SK-N-SH treated with all-trans-retinoic acid at 6 μM for 48 hours (cell line): ENCODE measurements around the gene CNIH4.

ENCODE experiments used
- ATAC-seq: fragments of 200-7000 bp; cut with Tn5 transposase; 3 replicates; pipeline ENCODE4 v1.9.1; 2020; ENCODE audit warnings: mild to moderate bottlenecking, moderate library complexity
- ARNTL ChIP-seq: fragments of 450-650 bp; formaldehyde crosslinking; IDR thresholded peaks from 2 replicates; pipeline ENCODE4 v1.5.0; 2020; ENCODE audit warnings: low read depth, mild to moderate bottlenecking, moderate library complexity, borderline replicate concordance
- BACH2 ChIP-seq: fragments of 250-450 bp; sonication (Bioruptor Pico); IDR thresholded peaks from 2 replicates; pipeline ENCODE4 v1.9.0; 2021; ENCODE audit warnings: mild to moderate bottlenecking, borderline replicate concordance
- CSRNP3 ChIP-seq: fragments of 250-450 bp; sonication (Bioruptor Pico); IDR thresholded peaks from 2 replicates; pipeline ENCODE4 v1.5.1; 2021; ENCODE audit warnings: mild to moderate bottlenecking, moderate library complexity
- ESRRG ChIP-seq: fragments of 250-450 bp; sonication (Bioruptor Pico); IDR thresholded peaks from 2 replicates; pipeline ENCODE4 v1.6.1; 2021; ENCODE audit warnings: mild to moderate bottlenecking
- GLIS3 ChIP-seq: fragments of 250-450 bp; sonication (Bioruptor Pico); IDR thresholded peaks from 2 replicates; pipeline ENCODE4 v1.5.0; 2020; ENCODE audit warnings: mild to moderate bottlenecking, moderate library complexity
- ISL1 ChIP-seq: fragments of 250-450 bp; sonication (Bioruptor Pico); IDR thresholded peaks from 2 replicates; pipeline ENCODE4 v2.1.2; 2022; ENCODE audit warnings: mild to moderate bottlenecking, moderate library complexity
- PATZ1 ChIP-seq: fragments of 250-450 bp; sonication (Bioruptor Pico); IDR thresholded peaks from 2 replicates; pipeline ENCODE4 v1.8.0; 2020; ENCODE audit warnings: mild to moderate bottlenecking, moderate library complexity, borderline replicate concordance
- RARB ChIP-seq: fragments of 250-450 bp; sonication (Bioruptor Pico); IDR thresholded peaks from 2 replicates; pipeline ENCODE4 v1.8.0; 2021; ENCODE audit warnings: mild to moderate bottlenecking, moderate library complexity
- TCF4 ChIP-seq: fragments of 250-450 bp; sonication (Bioruptor Pico); IDR thresholded peaks from 2 replicates; pipeline ENCODE4 v1.8.0; 2021; ENCODE audit warnings: mild to moderate bottlenecking, moderate library complexity, borderline replicate concordance
- ZC3H10 ChIP-seq: fragments of 250-450 bp; sonication (Bioruptor Pico); IDR thresholded peaks from 2 replicates; pipeline ENCODE4 v1.5.1; 2021; ENCODE audit warnings: mild to moderate bottlenecking, moderate library complexity
- ZFP30 ChIP-seq: fragments of 450-650 bp; formaldehyde crosslinking; IDR thresholded peaks from 2 replicates; pipeline ENCODE4 v1.5.0; 2022; ENCODE audit warnings: mild to moderate bottlenecking, moderate library complexity
- ZNF565 ChIP-seq: fragments of 450-650 bp; formaldehyde crosslinking; conservative IDR thresholded peaks from 2 replicates; pipeline ENCODE4 v1.5.0; 2020; ENCODE audit warnings: low read depth, mild to moderate bottlenecking, moderate library complexity
- ZNF70 ChIP-seq: fragments of 450-650 bp; formaldehyde crosslinking; IDR thresholded peaks from 2 replicates; pipeline ENCODE4 v1.5.0; 2020; ENCODE audit warnings: mild to moderate bottlenecking, moderate library complexity
- TF ChIP-seq, protein P1 (sequence below): fragments of 250-450 bp; sonication (Bioruptor Pico); IDR thresholded peaks from 2 replicates; pipeline ENCODE4 v1.8.0; 2021; ENCODE audit warnings: low read depth, mild to moderate bottlenecking, moderate library complexity, borderline replicate concordance
- TF ChIP-seq, protein P2 (sequence below): fragments of 250-450 bp; sonication (Bioruptor Pico); IDR thresholded peaks from 2 replicates; pipeline ENCODE4 v1.5.0; 2020; ENCODE audit warnings: mild to moderate bottlenecking, moderate library complexity

CNIH4 gene

GRCh38 chr1:224405604-224405970, 48.9 kb downstream of the CNIH4 start:
- ATAC-seq: no peak

GRCh38 chr1:224406216-224406615, 49.5 kb downstream of the CNIH4 start:
- TF ChIP-seq ZC3H10 (CRISPR knock-in tag): no peak
- TF ChIP-seq BACH2 (CRISPR knock-in tag): no peak
- no peak for TF ChIP-seq ESRRG (CRISPR knock-in tag)
- no peak for TF ChIP-seq CSRNP3 (CRISPR knock-in tag)
- no peak for TF ChIP-seq ZNF70 (CRISPR knock-in tag)
- TF ChIP-seq TCF4 (CRISPR knock-in tag): no peak
- TF ChIP-seq RARB: no peak
- TF ChIP-seq ISL1 (CRISPR knock-in tag): no peak
- TF ChIP-seq ZFP30 (CRISPR knock-in tag): no peak
- no peak for TF ChIP-seq PATZ1 (CRISPR knock-in tag)
- no peak for TF ChIP-seq ZNF565 (CRISPR knock-in tag)
- no peak for ATAC-seq

More at GRCh38 chr1:224405604-224405970, 48.9 kb downstream of the CNIH4 start:
- no peak for TF ChIP-seq GLIS3 (CRISPR knock-in tag)
- no peak for TF ChIP-seq ARNTL (CRISPR knock-in tag)
- TF ChIP-seq, protein P1, sequence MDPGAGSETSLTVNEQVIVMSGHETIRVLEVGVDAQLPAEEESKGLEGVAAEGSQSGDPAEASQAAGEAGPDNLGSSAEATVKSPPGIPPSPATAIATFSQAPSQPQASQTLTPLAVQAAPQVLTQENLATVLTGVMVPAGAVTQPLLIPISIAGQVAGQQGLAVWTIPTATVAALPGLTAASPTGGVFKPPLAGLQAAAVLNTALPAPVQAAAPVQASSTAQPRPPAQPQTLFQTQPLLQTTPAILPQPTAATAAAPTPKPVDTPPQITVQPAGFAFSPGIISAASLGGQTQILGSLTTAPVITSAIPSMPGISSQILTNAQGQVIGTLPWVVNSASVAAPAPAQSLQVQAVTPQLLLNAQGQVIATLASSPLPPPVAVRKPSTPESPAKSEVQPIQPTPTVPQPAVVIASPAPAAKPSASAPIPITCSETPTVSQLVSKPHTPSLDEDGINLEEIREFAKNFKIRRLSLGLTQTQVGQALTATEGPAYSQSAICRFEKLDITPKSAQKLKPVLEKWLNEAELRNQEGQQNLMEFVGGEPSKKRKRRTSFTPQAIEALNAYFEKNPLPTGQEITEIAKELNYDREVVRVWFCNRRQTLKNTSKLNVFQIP (CRISPR knock-in tag): no peak
- no peak for TF ChIP-seq ISL1 (CRISPR knock-in tag)
- TF ChIP-seq CSRNP3 (CRISPR knock-in tag): no peak
- TF ChIP-seq ZNF70 (CRISPR knock-in tag): no peak
- TF ChIP-seq, protein P2, sequence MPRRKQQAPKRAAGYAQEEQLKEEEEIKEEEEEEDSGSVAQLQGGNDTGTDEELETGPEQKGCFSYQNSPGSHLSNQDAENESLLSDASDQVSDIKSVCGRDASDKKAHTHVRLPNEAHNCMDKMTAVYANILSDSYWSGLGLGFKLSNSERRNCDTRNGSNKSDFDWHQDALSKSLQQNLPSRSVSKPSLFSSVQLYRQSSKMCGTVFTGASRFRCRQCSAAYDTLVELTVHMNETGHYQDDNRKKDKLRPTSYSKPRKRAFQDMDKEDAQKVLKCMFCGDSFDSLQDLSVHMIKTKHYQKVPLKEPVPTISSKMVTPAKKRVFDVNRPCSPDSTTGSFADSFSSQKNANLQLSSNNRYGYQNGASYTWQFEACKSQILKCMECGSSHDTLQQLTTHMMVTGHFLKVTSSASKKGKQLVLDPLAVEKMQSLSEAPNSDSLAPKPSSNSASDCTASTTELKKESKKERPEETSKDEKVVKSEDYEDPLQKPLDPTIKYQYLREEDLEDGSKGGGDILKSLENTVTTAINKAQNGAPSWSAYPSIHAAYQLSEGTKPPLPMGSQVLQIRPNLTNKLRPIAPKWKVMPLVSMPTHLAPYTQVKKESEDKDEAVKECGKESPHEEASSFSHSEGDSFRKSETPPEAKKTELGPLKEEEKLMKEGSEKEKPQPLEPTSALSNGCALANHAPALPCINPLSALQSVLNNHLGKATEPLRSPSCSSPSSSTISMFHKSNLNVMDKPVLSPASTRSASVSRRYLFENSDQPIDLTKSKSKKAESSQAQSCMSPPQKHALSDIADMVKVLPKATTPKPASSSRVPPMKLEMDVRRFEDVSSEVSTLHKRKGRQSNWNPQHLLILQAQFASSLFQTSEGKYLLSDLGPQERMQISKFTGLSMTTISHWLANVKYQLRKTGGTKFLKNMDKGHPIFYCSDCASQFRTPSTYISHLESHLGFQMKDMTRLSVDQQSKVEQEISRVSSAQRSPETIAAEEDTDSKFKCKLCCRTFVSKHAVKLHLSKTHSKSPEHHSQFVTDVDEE (CRISPR knock-in tag): no peak
- no peak for TF ChIP-seq TCF4 (CRISPR knock-in tag)

DNA sequence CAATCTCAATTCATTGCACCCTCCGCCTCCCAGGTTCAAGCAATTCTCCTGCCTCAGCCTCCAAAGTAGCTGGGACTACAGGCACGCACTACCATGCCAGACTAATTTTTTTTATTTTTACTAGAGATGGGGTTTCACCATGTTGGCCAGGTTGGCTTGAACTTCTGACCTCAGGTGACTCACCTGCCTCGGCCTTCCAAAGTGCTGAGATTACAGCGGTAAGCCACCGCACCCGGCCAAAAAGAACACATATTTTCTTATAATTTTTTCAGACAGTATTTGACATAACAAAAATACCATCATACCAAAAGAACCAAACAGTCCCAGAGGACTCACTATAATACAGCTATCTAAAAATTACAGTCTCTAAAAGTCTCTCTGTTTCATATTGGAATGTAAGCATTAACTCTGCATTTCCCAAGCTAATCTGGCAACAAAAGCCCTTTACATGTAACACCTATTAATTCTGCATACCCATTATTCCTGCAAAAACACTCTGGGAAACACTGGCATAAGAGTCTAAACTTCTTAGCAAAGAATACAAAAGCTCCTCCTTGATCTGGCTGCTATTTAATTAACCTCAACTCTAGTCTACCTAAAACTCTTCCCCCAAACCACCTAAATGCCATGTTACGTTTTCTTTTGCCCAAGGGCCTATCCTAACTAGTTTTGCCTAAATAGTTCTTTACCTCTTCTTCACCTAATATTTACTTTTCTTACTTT, 51.1 kb downstream of the CNIH4 start:
- TF ChIP-seq ZFP30 (CRISPR knock-in tag) (no peak), ZC3H10 (CRISPR knock-in tag) (no peak), ZNF70 (CRISPR knock-in tag) (no peak)
- TF ChIP-seq, protein P1 (CRISPR knock-in tag): no peak
- ATAC-seq: no peak
